Osteoblast (primary cell): ENCODE results near the gene ADAP1. TPM values are rescaled to one million over a fixed set of nuclear protein-coding genes. Genes with fewer than 3 reads are reported as not detected.

Experiments used
- DNase-seq: peaks from one replicate; pipeline ENCODE4 v3.0.0; 2011; ENCODE audit warnings: low spot score, mixed read lengths; ENCODE audit not compliant: insufficient read length; ENCODE audit errors: missing footprints
- H2AFZ ChIP-seq: 2 replicates; pipeline ENCODE4 v1.6.0; 2011; ENCODE audit warnings: mild to moderate bottlenecking, low read length
- H3K27ac ChIP-seq: 2 replicates; pipeline ENCODE4 v1.5.1; 2011; ENCODE audit warnings: mild to moderate bottlenecking, low read depth, low read length, moderate library complexity
- H3K27me3 ChIP-seq: 2 replicates; pipeline ENCODE4 v1.6.0; 2012; ENCODE audit warnings: mild to moderate bottlenecking, control low read depth, inconsistent platforms, low read length, moderate library complexity; ENCODE audit not compliant: insufficient read depth
- H3K36me3 ChIP-seq: 2 replicates; pipeline ENCODE4 v1.5.1; 2011; ENCODE audit warnings: mild to moderate bottlenecking, low read length, control low read depth, moderate library complexity; ENCODE audit not compliant: insufficient read depth
- H3K4me1 ChIP-seq: 2 replicates; pipeline ENCODE4 v1.5.1; 2011; ENCODE audit warnings: mild to moderate bottlenecking, low read length, control low read depth, moderate library complexity; ENCODE audit not compliant: insufficient read depth
- H3K4me2 ChIP-seq: 2 replicates; pipeline ENCODE4 v1.6.0; 2011; ENCODE audit warnings: mild to moderate bottlenecking, low read length; ENCODE audit not compliant: insufficient read depth
- H3K4me3 ChIP-seq: fragments of 200-600 bp; sonication (generic); 3 replicates; pipeline ENCODE4 v1.5.1; 2012; ENCODE audit warnings: mild to moderate bottlenecking, low read length, inconsistent platforms; ENCODE audit not compliant: insufficient read depth
- H3K79me2 ChIP-seq: 2 replicates; pipeline ENCODE4 v1.6.0; 2012; ENCODE audit warnings: mild to moderate bottlenecking, low read length, control low read depth, inconsistent platforms; ENCODE audit not compliant: insufficient read depth
- H3K9me3 ChIP-seq: 2 replicates; pipeline ENCODE4 v1.5.1; 2011; ENCODE audit warnings: low read depth, low read length, control low read depth
- H4K20me1 ChIP-seq: 2 replicates; pipeline ENCODE4 v1.6.0; 2012; ENCODE audit warnings: mild to moderate bottlenecking, low read length, control low read depth; ENCODE audit not compliant: insufficient read depth
- CTCF ChIP-seq: IDR thresholded peaks from 2 replicates; pipeline ENCODE4 v1.5.1; 2011; ENCODE audit warnings: mild to moderate bottlenecking, low read depth, low read length, moderate library complexity; ENCODE audit errors: extremely low read depth
- total RNA-seq: library from RNA; depleted of rRNA; stranded (reverse); fragments of >200 nt; gene quantifications from 2 replicates; pipeline ENCODE4 v1.2.3, GENCODE V29; 2012

Gene ADAP1
- total RNA-seq, 1 donor = 2.2 TPM

- peaks cover 75% of the 10 kb centered on the region for H3K79me2 ChIP-seq
- H4K20me1 ChIP-seq = peaks cover 54% of the 10 kb centered on the region
- TF ChIP-seq CTCF = no peak
- H3K4me2 ChIP-seq = no peak overlapping the region
- no peak for DNase-seq
- H3K36me3 ChIP-seq = peaks cover 17% of the 10 kb centered on the region
- no peaks in the 10 kb centered on the region for H3K4me1 ChIP-seq
- H3K27me3 ChIP-seq = no peaks in the 10 kb centered on the region
- H3K9me3 ChIP-seq = no peaks in the 10 kb centered on the region
- H2AFZ ChIP-seq = no peak overlapping the region
- H3K4me3 ChIP-seq = no peak overlapping the region
- H3K27ac ChIP-seq = no peak overlapping the region
Observed at GRCh38 chr7:886626-887487, 67.6 kb downstream of the ADAP1 start.

GRCh38 chr7:885893-886625, 68.4 kb downstream of the ADAP1 start:
- H3K4me1 ChIP-seq = no peaks in the 10 kb centered on the region
- no peak for DNase-seq
- no peak overlapping the region for H3K4me3 ChIP-seq
- H2AFZ ChIP-seq = no peak overlapping the region
- no peaks in the 10 kb centered on the region for H3K27me3 ChIP-seq
- no peaks in the 10 kb centered on the region for H3K9me3 ChIP-seq
- H3K79me2 ChIP-seq = peaks cover 83% of the 10 kb centered on the region
- H3K27ac ChIP-seq = no peak overlapping the region
- TF ChIP-seq CTCF = no peak
- H3K4me2 ChIP-seq = no peak overlapping the region
- H3K36me3 ChIP-seq = peaks cover 17% of the 10 kb centered on the region
- H4K20me1 ChIP-seq = peaks cover 60% of the 10 kb centered on the region

GRCh38 chr7:885261-885892, 69.1 kb downstream of the ADAP1 start:
- Histone ChIP-seq H3K36me3 (peaks cover 13% of the 10 kb centered on the region), H4K20me1 (peaks cover 64% of the 10 kb centered on the region), H3K4me3 (no peak overlapping the region), H3K4me1 (no peaks in the 10 kb centered on the region), H2AFZ (no peak overlapping the region), H3K27ac (no peak overlapping the region), H3K4me2 (no peak overlapping the region), H3K9me3 (no peaks in the 10 kb centered on the region), H3K79me2 (peaks cover 90% of the 10 kb centered on the region), H3K27me3 (no peaks in the 10 kb centered on the region)
- no peak for TF ChIP-seq CTCF
- DNase-seq = peak; percentile 81
